HG03469 (cell line): ENCODE data around the gene RBM20.
"Not testable (repeated sequence)": the region's sequence is repeated elsewhere in the genome, so short reads cannot be mapped to it uniquely, and the experiment has no call there.

Experiments
- ATAC-seq: cut with Tn5 transposase; IDR thresholded peaks from one replicate; pipeline ENCODE4 v1.9.1; 2021; ENCODE audit warnings: mild to moderate bottlenecking, moderate library complexity, moderate number of reproducible peaks; ENCODE audit not compliant: unreplicated experiment

The RBM20 gene

DNA sequence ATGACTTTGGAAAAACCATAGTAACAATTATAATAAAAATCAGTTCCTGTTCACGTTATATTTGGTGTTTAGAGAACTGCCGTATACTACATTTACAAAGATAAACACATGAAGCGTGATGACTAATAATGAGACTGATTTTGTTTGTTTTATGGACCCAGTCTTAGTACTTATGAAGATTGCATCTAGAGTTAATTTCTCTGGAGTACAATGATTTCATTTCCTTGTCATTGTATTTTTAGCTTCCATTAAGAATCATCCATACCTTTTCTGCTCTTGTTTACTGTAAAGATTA is 2.9 kb downstream of the RBM20 start:
- ATAC-seq = no peak

DNA sequence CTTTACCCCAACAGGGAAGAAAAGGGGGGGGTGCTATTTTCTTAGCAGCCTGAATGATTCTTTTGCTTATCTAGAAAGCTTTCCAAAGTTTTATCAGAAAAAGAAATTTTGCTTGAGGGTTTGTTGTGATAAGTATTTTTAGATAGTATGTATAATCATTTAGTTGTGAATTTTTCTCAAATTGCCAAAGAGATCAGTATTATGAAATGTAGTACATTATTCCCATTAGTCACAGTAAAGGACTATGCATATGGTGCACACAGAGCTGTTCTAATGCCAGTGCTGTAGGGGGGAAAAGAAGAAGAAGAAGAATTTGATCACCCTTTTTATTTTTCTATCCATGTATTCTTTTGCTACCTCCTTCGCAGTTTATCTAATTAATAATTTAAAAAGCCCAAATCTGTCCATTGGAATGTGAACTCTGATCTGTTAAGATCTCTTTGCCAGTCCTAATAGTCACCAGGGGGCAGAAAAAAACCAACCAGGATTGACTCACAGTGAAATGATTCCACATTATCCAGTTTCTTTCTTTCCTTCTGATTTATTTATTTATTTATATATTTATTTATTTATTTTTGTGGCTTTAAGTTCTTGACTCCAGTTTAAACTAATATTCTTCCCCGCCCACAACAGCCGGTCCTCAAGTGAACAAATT is 4.7 kb downstream of the RBM20 start:
- no peak for ATAC-seq

DNA sequence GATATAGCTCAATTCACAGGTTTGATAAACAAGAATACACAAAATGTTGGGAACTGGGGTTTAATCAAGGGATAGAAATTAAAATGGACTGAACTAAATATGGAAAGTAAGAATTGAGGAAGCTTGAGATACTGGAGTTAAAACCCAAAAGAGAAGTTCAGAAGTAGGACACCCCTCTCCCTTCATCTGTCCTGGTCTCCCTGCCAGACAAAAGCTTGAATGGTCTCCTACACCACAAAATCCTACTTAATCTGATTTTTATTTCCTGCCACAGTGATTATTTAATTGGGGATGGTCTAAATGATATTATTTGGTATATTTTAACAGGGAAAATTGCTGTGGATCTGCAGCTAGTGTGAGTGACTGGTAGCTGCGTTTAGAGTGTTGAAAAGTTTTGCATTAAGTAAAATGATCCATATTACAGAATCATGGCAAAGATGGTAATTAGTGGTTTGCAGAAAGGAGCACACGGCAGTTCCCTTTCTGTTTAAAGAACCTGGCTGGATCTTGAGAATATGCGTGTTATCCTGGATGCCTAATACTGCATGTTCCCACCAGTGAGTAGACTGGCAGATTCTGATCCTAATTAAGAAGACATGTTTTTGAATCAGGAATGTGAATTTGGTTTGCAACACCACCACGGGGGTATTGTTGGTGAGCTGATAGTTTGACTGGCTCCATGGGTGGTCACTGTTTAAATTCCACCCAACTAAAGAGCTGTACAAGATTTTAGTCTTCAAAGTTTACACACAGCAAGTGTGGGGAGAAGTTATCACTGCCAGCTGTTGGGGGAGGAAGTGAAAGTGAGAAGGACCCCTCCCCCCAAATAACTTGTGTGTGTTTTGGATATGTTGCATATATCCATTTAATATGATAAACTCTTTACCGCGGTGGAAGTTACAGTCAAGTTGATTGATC is 5.5 kb downstream of the RBM20 start:
- ATAC-seq = no peak

DNA sequence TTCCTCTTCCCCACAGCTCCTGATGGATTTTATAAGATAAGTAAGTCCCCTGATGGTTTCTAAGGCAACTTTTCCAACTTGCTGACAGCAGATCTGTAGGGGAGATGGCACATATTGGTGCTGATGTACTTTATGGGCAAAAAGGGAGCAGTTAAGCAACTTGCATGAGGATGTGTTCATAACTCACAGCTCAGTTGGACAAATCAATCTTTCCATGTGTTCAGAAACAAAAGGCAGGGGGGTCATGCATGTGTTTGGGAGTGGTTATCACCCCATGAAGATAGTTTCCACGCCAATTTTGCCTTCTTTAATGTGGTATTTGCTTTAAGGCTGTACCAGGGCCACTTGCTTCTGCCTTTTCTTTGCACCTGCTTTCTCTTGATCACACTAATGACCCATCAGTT is 6.1 kb downstream of the RBM20 start:
- no peak for ATAC-seq

DNA sequence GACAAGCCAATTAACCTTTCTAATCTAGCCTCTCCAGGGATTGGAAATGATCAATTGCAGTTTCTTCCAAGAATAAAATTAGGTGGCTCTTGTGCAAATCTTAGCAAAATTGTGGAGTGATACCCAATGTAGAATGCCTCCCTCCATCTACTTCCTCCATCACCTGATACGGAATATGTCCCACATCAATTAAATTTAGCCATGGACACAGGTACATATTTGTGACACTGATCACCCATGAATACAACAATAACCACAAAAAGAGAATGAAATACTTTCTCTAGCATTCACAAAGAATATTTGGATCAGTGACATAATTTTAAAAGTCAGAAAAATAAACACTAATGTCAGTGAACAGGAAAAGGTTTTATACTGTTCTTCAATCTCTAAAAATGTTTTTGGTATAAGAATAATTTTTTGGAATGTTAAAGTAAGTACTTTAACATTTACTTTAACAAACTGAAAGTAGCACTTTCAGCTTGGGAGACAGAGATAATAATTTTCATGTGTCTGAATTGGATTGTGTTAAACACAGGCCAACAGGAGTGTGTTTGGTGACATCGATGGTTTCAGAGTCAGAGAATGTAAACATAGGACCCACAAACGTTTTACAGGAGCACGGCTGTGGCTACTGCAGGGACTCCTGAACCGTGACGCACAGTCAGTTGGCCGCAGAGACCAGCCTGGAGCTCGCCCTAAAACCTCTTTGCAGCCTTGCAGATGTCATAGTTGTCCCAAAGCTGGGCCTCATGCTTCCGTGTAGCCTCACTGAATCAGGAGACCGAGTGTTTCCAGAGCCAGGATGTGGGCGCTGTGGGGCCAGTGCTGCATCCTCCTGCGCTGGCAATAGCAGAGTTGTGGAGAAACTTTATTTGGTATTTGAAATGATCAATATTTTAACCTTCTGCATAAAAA is 7.2 kb downstream of the RBM20 start:
- peak; percentile 76 for ATAC-seq

DNA sequence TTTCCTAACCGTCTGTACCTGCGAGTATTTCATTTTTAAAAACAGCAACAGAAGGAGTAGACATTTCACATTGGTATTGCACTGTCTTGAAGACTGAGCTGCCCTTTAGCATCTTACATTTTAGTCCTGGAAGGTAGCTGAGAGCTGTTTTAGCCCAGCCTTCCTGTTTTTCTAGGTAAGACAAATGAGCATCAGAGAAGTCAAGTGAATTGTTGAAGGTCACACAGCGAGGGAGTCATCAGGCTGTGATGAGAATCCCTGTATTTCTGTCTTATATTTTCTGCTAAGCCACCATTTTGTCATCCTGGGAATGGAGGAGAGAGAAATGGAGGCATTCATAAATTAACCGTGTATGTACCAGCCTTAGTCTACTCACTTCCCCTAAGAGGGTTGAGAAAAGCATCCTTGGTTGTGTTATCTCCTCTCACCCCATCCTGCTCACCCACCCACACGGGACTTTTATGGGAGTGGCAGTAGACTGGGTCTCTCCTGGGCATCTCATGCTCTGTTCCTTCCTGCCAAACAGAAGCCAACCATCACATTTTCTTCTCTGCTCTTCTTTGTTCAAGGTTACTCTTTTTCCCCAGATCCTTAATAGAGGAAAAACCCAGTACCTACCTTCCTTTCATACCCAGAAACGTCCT is 8.5 kb downstream of the RBM20 start:
- ATAC-seq = no peak

DNA sequence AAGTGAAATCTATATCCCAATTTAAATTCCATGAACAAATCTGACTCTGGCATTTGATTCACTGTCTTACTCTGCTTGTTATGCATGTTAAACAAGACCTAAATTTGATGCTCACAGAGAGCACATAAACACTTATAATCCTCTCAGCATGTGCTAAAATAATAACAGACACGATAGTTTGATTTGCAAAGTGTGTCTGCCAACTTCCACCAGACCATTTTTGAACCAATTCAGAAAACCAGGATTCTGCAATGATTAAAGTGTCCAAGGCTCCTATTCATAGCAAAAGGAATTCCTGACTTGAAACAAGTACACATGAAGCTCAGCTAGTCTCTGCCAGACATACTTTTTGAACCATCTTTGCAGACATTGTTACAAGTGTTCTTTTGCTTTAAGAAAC is 11.2 kb downstream of the RBM20 start:
- no peak for ATAC-seq

DNA sequence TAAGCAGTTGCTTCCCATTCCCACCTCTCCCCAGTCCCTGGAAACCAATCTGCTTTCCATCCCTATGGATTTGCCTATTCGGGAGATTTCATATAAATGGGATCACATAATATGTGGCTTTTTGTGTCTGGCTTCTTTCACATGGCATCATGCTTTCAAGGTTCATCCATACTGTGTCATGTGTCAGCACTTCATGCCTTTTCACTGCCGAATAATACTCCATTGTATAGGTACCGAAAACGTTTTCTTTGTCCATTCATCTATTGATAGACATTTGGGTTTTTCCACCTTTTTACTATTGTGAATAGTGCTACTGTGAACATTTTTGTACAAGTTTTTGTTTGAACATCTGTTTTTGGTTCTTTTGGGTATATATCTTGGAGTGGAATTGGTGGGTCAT is 12.5 kb downstream of the RBM20 start:
- no peak for ATAC-seq

DNA sequence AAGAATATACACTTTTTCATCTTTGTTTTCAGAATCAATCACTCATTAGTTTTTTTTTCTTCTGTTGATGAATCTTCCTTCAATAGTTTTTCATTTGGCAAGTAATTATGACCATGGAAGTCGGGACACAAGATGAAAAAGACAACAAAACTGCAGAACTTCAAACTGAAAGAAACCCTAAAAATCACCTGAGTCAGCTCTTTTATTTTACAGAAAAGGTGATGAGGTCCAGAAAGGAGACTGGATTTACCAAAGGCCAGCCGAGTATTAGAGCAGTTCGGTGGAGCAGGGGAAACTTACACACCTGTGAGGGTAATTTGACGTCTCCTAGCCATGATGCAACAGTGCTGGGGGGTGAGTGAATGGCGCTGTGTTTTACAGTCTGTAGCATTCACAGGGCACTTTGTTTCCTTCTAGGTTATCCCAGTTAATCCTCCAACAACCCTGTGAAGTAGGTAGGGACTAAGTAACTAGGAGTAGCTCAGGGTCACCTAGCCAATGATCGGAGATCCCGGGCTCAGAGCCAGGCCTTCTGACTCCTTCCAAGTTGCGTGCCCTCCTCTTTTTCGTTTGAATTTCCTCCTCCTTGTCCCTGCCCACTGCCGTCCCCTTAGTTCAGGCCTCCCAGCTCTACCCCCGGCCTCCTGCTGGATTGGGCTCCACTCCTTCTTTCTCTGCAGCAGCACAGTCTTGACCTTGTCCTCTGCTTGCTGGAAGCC is 14.0 kb downstream of the RBM20 start:
- ATAC-seq = no peak

DNA sequence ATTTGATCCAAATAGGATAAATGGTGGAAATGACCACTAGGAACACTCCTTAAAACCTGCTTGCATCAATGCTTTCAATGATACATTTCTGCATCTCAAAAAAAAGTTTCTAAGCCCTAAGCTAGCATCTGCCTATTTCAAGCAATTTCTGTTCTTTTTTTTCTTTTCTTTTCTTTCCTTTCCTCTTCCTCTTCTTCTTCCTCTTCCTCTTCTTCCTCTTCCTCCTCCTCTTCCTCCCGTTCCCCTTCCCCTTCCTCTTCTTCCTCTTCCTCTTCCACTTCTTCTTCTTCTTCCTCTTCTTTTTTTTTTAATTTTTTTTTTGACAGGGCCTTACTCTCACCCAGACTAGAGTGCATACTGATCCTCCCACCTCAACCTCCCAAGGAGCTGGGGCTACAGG is 15.4 kb downstream of the RBM20 start:
- ATAC-seq = no peak

DNA sequence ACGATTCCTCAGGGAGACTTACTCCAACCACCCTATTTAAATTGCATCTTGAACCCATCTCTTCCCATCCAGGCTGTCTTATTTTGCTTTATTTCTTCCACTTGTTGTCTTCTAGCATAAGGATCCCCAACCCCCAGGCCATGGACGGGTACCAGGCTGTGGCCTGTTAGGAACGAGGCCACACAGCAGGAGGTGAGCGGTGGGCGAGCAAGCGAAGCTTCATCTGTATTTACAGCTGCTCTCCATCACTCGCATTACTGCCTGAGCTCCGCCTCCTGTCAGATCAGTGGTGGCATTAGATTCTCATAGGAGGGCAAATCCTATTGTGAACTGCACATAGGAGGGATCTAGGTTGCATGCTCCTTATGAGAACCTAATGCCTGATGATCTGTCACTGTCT is 16.2 kb downstream of the RBM20 start:
- ATAC-seq = not testable (repeated sequence)

DNA sequence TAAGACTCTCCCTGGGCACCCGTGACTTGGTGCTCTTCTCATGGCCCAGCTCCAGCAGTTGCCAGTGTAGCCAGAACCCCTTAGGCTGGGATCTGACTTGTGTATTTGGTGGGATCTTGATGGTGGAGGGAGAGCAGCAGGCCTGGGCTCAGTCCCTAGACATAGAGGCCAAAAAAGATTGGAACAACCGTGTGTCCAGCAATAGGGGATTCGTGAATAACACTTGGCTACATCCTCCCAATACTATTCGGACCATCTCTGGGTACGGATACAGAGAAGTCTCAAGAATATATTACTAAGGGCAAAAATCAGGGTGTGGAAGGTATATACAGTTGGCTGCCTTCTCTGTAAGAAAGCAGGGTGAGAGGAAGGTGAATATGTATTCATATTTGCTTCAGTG is 17.2 kb downstream of the RBM20 start:
- ATAC-seq = no peak

DNA sequence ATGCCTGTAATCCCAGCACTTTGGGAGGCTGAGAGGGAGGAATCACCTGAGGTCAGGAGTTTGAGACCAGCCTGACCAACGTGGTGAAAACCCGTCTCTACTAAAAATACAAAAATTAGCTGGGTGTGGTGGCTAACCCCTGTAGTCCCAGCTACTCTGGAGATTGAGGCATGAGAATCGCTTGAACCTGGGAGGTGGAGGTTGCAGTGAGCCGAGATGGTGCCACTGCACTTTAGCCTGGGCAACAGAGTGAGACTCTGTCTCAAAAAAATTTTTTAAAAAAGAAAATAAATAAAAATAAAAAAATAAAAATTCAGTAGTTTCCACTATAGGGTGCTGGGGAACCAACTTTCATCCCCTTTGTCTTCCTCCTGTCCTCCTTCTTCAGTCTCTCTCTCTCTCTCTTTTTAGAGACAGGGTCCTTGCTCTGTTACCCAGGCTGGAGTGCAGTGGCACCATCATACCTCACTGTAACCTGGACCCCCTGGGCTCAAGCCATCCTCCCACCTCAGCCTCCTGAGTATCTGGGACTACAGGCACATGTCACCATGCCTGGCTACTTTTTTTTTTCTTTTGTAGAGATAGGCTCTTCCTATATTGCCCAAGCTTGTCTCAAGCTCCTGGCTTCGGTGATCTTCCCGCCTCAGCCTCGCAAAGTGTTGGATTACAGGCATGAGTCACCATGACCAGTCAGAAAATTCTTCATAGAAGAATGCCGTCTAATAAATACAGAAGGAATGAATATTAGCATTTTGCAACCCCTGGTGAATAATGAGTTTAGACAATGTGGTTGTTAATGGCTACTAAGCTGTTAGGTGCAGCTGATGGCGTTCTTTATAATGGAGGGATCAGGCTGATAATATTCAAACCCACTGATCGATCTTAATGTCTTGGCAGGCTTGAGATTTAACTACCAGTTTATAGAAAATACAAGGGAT is 20.6 kb downstream of the RBM20 start:
- no peak for ATAC-seq

DNA sequence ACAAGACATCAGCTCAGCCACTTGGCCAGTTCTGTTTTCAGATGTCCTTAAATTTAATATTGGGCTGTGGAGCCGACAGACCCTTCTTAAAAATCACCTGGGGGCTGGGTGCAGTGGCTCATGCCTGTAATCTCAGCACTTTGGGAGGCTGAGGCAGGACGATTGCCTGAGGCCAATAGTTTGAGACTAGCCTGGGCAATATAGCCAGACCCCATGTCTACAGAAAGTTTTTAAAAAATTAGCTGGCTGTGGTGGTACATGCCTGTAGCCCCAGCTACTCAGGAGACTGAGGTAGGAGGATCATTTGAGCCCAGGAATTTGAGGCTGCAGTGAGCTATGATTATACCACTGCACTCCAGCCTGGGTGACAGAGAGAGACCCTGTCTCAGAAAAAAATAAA is 22.1 kb downstream of the RBM20 start:
- not testable (repeated sequence) for ATAC-seq

DNA sequence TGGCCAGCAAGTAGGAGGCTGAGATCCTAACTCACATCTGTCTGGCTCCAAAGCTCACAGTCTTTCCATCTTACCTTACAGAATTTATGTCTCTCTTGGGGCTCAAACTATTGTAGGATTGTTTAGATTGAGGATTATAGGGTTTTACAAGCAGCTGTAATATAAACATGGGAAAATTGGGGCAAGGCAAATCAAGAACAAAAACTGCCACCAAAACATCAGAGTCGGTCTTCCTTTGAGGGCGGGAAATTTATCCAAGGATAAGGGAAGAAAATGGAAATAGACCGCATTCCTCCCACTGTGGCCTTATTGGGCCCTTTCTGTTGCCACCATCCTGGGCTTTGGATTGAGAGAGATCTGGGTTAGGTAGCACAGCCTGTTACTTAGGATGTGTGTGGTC is 22.5 kb downstream of the RBM20 start:
- ATAC-seq = no peak

DNA sequence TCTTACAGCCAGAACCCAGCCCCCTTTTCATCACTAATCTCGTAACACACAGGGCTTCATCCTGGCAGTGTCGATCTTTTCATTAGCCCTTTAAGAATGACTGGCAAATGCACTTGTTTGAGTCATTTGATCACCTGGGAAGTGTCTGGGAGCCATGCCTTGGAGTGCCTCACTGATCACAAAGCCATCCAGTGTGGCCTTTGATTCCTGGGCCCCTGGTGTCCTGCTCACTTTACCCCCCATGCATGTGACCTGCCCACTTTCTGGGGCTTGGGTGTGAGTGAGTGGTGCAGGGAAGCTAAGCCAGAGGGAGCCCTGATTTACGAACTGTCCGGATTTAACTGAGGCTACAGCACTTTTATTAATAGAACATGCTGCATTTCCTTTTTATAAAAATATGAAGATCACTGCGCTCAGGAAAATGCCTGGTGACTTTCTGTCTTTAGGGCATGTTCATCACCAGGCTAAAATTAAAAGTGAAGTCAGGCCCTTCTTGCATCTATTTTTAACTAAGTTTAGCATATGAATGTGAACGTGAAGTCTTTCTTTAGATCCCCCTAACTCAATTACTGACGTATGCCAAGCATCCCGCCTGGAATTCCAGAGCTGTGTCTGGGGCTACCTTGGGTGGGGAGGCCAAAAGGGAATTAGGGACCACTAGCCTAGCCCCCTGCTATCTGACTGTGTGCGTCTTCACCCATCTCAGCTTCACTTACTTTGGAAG is 23.6 kb downstream of the RBM20 start:
- ATAC-seq = no peak

DNA sequence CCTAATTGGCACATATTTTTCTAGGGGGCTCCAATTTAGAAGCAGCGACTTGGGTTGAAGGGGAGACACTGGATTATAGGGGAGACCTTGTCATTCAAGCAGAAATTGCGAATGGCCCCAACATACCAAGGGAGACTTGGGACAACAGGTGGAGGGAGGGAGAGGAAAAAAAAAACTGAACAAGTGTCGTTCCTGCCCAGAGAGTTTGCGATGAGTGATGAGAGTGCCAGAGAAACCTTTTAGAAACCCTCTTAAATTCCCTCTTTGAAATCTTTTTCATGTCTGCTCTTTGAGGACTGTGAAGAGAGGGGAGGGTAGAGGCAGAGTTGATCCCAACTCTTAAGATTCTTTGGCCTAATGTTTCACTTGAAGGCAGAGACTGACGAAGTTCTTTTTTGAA is 24.3 kb downstream of the RBM20 start:
- ATAC-seq = no peak

DNA sequence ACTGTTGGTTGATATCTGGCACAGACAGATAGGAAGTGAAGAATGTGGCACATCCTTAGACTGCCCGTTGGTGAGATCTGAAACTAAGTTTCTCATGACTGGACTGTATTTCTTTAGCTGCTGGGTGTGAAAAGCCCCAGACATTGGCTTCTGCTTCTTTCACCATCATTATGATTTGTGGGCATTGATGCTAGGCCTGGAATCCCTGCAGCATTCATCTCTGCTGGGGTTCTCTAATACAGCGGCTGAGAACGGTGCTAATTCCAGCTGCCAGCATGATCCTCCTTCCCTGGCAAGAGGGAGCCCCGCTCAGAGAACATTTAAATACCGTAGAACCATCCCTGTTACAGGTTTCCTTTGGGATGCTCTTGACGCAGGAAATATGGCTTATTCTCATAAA is 26.2 kb downstream of the RBM20 start:
- no peak for ATAC-seq
